Right atrium auricular region (tissue), 2 donors: ENCODE measurements around the gene ARHGEF7. TPM values are rescaled to one million over a fixed set of nuclear protein-coding genes. Genes with fewer than 3 reads are reported as not detected.

ENCODE experiments used
- DNase-seq: peaks from one replicate; pipeline ENCODE4 v3.0.0-alpha.2; 2019; ENCODE audit warnings: low spot score
- H3K27ac ChIP-seq, 2 donors: fragments of 200-600 bp; sonication (generic); 1 replicate in 1 of 2; 2 replicates in 1 of 2; pipeline ENCODE4 v1.5.1; 2016 to 2019
- H3K27me3 ChIP-seq, 2 donors: fragments of 200-600 bp; sonication (generic); one replicate each; pipeline versions ENCODE4 v1.5.1 to v1.6.0; 2017 to 2019
- H3K36me3 ChIP-seq: fragments of 200-600 bp; sonication (generic); one replicate; pipeline ENCODE4 v1.5.1; 2016
- H3K4me1 ChIP-seq, 2 donors: fragments of 200-600 bp; sonication (generic); one replicate each; pipeline versions ENCODE4 v1.5.1 to v1.6.0; 2017 to 2019
- H3K4me3 ChIP-seq, 2 donors: fragments of 200-600 bp; sonication (generic); 1 replicate in 1 of 2; 2 replicates in 1 of 2; pipeline ENCODE4 v1.5.1; 2017 to 2019; ENCODE audit warnings: mild to moderate bottlenecking in 1 of 2, moderate library complexity in 1 of 2
- H3K9me3 ChIP-seq, 2 donors: fragments of 200-600 bp; sonication (generic); one replicate each; pipeline ENCODE4 v1.5.1; 2019
- total RNA-seq, 2 donors: library from RNA; depleted of rRNA; stranded (reverse); fragments of >200 nt; gene quantifications; one replicate each; pipeline ENCODE4 v1.1.0, GENCODE V29; 2016
- TF ChIP-seq, protein P1 (sequence below), 2 donors: fragments of 200-600 bp; sonication (generic); IDR thresholded peaks; one replicate each; pipeline ENCODE4 v1.5.1; 2019; ENCODE audit warnings: antibody characterized with exemption in 2 of 2

The ARHGEF7 gene
- total RNA-seq, 2 donors from 2014 or later: 27.8 to 36.9 TPM

DNA sequence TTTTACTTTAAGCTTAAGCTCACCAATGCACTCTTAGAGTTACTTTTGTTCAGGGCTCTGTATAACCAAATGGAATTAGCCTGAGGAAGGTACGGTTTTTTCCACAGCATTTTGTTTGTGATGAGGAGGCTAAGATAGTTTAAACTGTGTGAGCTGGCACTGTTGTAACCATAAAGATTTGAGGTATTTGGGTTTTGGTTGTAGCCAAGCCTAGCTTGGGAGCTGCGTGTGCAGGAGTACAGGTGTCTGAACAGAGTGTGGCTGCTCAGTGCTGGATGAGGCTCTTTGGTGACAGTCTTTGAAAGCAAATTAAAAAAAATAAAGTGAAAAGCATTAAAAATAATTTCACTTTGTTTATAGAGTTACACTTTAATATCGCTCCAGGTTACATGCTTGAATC lies 56.0 kb downstream of the ARHGEF7 start:
- H3K4me1 ChIP-seq: peaks cover 0 to 24% of the 10 kb centered on the region in 2 donors
- TF ChIP-seq, protein P1, sequence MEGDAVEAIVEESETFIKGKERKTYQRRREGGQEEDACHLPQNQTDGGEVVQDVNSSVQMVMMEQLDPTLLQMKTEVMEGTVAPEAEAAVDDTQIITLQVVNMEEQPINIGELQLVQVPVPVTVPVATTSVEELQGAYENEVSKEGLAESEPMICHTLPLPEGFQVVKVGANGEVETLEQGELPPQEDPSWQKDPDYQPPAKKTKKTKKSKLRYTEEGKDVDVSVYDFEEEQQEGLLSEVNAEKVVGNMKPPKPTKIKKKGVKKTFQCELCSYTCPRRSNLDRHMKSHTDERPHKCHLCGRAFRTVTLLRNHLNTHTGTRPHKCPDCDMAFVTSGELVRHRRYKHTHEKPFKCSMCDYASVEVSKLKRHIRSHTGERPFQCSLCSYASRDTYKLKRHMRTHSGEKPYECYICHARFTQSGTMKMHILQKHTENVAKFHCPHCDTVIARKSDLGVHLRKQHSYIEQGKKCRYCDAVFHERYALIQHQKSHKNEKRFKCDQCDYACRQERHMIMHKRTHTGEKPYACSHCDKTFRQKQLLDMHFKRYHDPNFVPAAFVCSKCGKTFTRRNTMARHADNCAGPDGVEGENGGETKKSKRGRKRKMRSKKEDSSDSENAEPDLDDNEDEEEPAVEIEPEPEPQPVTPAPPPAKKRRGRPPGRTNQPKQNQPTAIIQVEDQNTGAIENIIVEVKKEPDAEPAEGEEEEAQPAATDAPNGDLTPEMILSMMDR (IDR thresholded peaks at IDR 0.05): no peak

GRCh38 chr13:111171629-111172028 lies 56.5 kb downstream of the ARHGEF7 start:
- H3K27me3 ChIP-seq: no peaks in the 10 kb centered on the region
- TF ChIP-seq, protein P1 (IDR thresholded peaks at IDR 0.05): no peak
- DNase-seq: no peak
- no peaks in the 10 kb centered on the region for H3K9me3 ChIP-seq
- H3K27ac ChIP-seq: no peak overlapping the region
- peaks cover 0 to 23% of the 10 kb centered on the region in 2 donors for H3K4me1 ChIP-seq
- no peak overlapping the region for H3K4me3 ChIP-seq
- H3K36me3 ChIP-seq: no peaks in the 10 kb centered on the region

More for the DNA sequence above, 56.0 kb downstream of the ARHGEF7 start:
- no peak for DNase-seq
- H3K36me3 ChIP-seq: no peaks in the 10 kb centered on the region
- no peak overlapping the region for H3K27ac ChIP-seq
- H3K27me3 ChIP-seq: no peaks in the 10 kb centered on the region
- no peaks in the 10 kb centered on the region for H3K9me3 ChIP-seq
- H3K4me3 ChIP-seq: no peak overlapping the region

DNA sequence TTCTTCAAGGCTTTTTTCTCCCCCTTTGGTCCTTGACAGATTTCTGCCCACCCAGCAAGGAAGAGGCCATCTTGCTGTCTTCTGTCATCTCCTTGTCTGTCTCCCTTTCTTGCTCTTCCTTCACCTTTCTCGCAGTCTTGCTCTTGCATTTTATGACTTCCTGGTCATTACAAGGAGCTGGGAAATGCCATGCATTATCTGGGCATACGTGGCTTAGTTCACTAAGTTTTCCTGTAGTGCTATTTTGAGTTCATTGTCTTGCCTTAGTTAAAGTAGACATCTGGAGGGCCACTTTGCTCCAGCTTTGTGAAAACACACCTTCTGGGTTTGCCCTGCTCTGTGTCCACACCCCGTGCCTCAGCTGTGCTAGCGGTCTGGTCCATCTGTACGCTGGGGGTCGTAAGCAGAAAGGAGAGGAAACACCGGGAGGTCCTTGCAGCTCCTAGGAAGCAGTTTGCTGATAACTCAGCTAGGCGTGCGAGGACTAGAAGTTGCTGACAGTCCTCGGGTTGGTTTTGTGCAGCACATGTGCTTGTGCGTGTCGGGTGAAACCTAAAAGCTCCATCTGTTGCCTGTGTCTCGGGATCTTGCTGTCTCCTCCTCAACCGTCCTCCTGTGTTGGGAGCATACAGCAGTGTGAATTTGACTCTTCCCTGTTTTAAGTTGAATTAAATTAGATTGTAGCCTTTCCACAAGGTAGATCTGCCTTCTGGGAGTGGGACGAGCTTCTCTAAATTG lies 59.4 kb downstream of the ARHGEF7 start:
- Histone ChIP-seq H3K36me3 (no peaks in the 10 kb centered on the region), H3K27me3 (no peaks in the 10 kb centered on the region), H3K9me3 (no peaks in the 10 kb centered on the region), H3K27ac (peak overlapping the region in 1 of 2 donors; percentile 81), H3K4me3 (no peak overlapping the region), H3K4me1 (peaks cover 0 to 35% of the 10 kb centered on the region in 2 donors)
- no peak for DNase-seq
- TF ChIP-seq, protein P1 (IDR thresholded peaks at IDR 0.05): no peak

DNA sequence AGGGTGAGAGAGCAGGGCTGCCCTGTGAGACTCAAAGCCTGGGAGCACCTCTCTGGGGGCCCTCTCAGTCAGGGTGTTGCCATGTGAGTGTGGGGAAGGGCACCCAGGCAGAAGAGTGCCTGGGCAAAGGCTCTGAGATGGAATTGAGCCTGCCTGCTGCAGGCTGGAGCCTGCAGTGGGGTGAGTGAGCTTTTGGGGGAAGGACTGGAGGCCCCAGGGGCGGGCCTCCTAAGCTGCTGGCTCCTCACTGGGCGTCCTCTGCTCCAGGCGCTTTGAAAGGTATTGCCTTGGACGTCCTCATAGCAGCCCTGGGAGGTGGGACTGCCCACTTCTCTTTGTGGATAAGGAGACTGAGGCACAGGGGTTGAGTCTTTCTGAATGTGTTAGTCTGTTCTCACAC lies 60.3 kb downstream of the ARHGEF7 start:
- no peak for DNase-seq
- peak overlapping the region in 1 of 2 donors; percentile 81 for H3K27ac ChIP-seq
- H3K27me3 ChIP-seq: no peaks in the 10 kb centered on the region
- no peaks in the 10 kb centered on the region for H3K9me3 ChIP-seq
- H3K4me1 ChIP-seq: peaks cover 0 to 35% of the 10 kb centered on the region in 2 donors
- H3K4me3 ChIP-seq: no peak overlapping the region
- TF ChIP-seq, protein P1 (IDR thresholded peaks at IDR 0.05): no peak
- no peaks in the 10 kb centered on the region for H3K36me3 ChIP-seq

DNA sequence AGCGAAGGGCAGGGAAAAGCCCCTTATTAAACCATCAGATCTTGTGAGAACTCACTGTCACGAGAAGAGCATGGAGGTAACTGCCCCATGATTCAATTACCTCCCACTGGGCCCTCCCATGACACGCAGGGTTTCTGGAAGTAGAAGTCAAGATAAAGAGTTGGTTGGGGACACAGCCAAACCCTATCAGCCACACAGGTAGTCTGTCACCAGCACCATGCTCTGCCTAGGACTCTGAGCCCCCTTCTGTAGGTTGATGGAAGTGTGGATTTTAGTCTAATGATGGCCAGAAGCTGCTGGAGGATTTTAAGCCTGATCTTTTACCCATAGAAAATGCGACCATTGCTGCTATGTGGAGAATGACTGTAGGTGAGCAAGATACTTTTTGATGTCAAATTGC lies 60.8 kb downstream of the ARHGEF7 start:
- Histone ChIP-seq H3K27ac (peak overlapping the region in 1 of 2 donors; percentile 81), H3K4me1 (peaks cover 0 to 35% of the 10 kb centered on the region in 2 donors)
- DNase-seq: no peak

More for the DNA sequence above, 60.8 kb downstream of the ARHGEF7 start:
- Histone ChIP-seq H3K9me3 (no peaks in the 10 kb centered on the region), H3K27me3 (no peaks in the 10 kb centered on the region), H3K36me3 (no peaks in the 10 kb centered on the region), H3K4me3 (no peak overlapping the region)
- TF ChIP-seq, protein P1 (IDR thresholded peaks at IDR 0.05): no peak
